H7 (cell line): ENCODE results near the gene RASA2. TPM values are rescaled to one million over a fixed set of nuclear protein-coding genes. Genes with fewer than 3 reads are reported as not detected.
"Not testable (repeated sequence)": the region's sequence is repeated elsewhere in the genome, so short reads cannot be mapped to it uniquely, and the experiment has no call there.

Experiments
- DNase-seq: peaks from one replicate; pipeline ENCODE4 v3.0.0; 2012
- H3K27me3 ChIP-seq: 2 replicates; pipeline ENCODE4 v1.6.0; 2011; ENCODE audit warnings: mild to moderate bottlenecking, low read length; ENCODE audit not compliant: control insufficient read depth, insufficient read depth
- H3K36me3 ChIP-seq: replicated peaks from 2 replicates; pipeline ENCODE4 v1.5.1; 2011; ENCODE audit warnings: low read length; ENCODE audit not compliant: control insufficient read depth, insufficient read depth
- H3K4me3 ChIP-seq: 2 replicates; pipeline ENCODE4 v1.5.1; 2011; ENCODE audit warnings: low read depth, mild to moderate bottlenecking, control low read depth, low read length, moderate library complexity; ENCODE audit not compliant: insufficient read depth
- total RNA-seq: library from RNA; depleted of rRNA; stranded (reverse); fragments of >200 nt; shearing (Covaris generic); gene quantifications from 2 replicates; pipeline ENCODE4 v1.2.3, GENCODE V29; 2014

RASA2 gene
- total RNA-seq, 1 experiment from 2014 or later, result 11.6 TPM

DNA sequence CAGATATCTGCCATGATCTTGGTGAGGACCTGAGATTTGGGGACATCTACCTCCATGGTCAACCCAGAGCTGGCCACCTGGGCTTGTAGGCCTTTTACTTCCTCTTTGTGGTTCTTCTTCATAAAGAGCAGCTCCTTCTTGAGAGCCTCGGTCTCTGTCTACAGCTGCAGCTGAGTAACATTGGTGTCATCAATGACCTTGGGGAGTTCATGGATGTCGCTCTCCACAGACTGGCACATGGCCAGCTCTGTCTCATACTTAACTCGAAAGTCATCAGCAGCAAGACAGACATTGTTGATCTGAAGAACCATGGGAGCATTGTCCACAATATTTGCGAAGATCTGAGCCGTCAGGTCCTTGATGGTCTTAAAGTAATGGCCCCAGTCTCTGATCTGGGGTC lies 15.7 kb upstream of the RASA2 start:
- H3K27me3 ChIP-seq, result no peaks in the 10 kb centered on the region
- H3K36me3 ChIP-seq, result no peaks in the 10 kb centered on the region
- no peak for DNase-seq

DNA sequence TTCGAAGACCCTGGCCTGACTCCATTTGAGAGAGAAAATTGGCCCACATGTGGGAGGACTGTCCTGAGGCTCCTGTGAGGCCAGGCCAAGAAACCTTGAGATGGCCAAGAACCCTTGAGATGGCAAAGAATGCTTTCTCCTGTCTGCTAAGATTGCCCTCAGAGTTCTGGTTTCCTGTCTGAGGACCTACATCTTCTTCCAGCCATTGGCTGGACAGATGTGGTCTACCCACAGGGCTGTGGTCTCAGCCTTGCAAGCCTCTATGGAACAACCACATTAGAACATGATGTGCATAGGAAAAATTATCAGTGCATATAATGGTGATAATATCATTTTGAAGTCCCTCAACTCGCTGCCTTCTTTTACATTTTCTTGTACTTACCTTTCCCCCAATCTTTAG lies 10.8 kb upstream of the RASA2 start:
- Histone ChIP-seq H3K27me3 (no peaks in the 10 kb centered on the region; the same call in 1 of the 2 replicates), H3K36me3 (no peaks in the 10 kb centered on the region), H3K4me3 (no peak overlapping the region)
- DNase-seq, result no peak

More for the DNA sequence above, 15.7 kb upstream of the RASA2 start:
- H3K4me3 ChIP-seq, result no peak overlapping the region

DNA sequence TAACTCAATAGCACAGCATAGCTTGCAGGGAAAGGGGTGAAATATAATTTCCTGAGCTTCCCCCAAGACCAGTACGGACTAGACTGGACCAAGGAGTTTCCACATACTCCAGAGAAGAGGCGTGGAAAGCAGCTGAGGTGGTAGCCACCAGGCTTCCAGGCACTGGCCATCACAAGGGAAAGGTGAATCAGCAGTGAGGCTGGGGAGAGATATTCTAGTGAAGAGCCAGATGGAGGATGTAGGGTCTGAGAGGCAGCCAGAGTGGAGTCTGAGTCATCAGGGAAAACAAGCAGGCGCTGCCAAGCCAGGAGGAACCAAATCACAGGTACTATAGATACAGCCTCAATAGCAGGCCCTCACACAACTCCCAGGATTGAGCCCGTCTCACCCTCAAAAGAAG lies 9.6 kb upstream of the RASA2 start:
- no peak for DNase-seq
- H3K36me3 ChIP-seq, result no peaks in the 10 kb centered on the region
- no peak overlapping the region for H3K4me3 ChIP-seq
- no peaks in the 10 kb centered on the region; the same call in 1 of the 2 replicates for H3K27me3 ChIP-seq

DNA sequence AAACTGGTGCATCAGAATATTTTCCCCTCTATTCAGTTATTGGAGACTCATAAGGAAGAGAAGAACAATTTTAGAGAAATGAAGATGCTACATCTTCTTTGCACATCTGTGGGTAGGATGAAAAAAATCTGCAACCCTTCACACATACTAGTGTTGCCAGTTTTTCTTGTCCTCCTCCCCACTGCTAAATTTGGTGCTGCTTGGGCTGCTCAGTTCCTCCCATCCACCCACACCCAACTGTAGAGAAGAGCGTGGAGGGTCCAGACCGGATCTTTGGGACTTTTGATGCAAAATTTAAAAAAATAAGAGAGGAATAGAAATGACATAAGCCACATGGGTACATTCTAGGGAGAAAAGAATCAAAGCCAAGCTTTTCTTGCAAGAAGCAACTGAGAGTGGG lies 8.7 kb upstream of the RASA2 start:
- no peak for DNase-seq
- no peaks in the 10 kb centered on the region; the same call in 1 of the 2 replicates for H3K27me3 ChIP-seq

DNA sequence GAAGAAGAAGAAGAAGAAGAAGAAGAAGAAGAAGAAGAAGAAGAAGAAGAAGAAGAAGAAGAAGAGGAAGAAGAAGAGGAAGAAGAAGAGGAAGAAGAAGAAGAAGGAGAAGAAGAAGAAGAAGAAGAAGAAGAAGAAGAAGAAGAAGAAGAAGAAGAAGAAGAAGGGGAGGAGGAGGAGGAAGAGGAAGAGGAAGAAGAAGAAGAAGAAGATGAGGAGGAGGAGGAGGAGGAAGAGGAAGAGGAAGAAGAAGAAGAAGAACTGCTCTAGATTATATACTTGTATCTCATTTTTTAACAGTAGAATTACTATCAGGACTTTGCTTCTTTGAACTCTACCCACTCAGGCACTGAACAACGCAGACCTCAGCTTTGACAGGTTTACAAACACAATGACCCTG lies 8.0 kb upstream of the RASA2 start:
- not testable (repeated sequence) for H3K4me3 ChIP-seq, DNase-seq, H3K36me3 ChIP-seq

More for the DNA sequence above, 8.7 kb upstream of the RASA2 start:
- H3K4me3 ChIP-seq, result no peak overlapping the region
- no peaks in the 10 kb centered on the region for H3K36me3 ChIP-seq

DNA sequence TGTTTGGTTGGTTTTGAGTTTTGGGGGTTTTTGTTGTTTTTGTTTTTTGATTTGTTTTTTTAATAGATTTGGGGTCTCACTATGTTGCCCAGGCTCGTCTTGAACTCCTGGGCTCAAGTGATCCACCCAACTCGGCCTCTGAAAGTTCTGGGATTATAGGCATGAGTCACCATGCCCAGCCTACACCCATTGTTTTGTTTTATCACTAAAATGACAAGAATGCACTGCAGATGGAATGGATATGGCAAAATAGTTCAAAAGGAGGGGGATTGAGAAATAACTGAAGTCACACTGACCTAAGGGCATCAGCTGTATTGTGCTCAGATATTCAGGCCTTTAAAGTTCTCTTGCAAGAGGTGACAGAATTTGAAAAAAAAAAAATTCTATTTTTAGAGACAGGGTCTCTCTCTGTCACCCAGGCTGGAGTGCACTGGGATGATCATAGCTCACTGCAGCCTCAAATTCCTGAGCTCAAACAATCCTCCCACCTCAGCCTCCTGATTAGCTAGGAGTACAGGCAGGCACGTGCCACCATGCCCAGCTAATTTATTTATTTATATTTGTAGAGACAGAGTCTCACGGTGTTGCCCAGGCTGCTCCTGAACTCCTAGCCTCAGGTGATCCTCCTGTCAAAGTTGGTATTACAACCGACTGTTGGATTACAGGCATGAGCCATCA lies 4.4 kb upstream of the RASA2 start:
- Histone ChIP-seq H3K36me3 (no peaks in the 10 kb centered on the region), H3K27me3 (no peaks in the 10 kb centered on the region; the same call in 1 of the 2 replicates), H3K4me3 (no peak overlapping the region)
- no peak for DNase-seq

More for the DNA sequence above, 8.0 kb upstream of the RASA2 start:
- H3K27me3 ChIP-seq, result not testable (repeated sequence)

DNA sequence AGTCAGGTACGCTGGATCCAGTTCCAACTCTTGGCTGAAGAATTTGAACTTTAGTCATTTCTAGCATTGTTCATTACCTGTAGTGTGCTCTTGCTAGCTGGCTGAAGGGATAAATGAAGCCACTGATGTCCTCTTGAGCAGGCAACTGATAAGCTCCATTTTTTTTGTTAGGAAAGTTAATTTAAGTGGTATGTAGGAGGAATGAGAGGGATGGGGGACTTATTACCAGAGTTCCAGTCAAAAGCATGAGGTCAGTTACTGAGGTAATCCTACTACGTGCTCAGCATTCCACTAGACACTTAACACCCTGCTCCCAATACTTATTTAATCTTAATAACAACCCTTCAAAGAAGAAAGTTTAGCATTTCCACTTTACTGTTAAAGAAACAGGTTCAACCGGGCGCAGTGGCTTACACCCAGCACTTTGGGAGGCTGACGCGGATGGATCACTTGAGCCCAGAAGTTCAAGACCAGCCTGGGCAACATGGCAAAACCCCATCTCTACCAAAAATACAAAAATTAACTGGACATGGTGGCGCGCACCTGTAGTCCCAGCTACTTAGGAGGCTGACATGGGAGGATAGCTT lies 2.0 kb upstream of the RASA2 start:
- H3K36me3 ChIP-seq, result no peaks in the 10 kb centered on the region
- DNase-seq, result no peak

DNA sequence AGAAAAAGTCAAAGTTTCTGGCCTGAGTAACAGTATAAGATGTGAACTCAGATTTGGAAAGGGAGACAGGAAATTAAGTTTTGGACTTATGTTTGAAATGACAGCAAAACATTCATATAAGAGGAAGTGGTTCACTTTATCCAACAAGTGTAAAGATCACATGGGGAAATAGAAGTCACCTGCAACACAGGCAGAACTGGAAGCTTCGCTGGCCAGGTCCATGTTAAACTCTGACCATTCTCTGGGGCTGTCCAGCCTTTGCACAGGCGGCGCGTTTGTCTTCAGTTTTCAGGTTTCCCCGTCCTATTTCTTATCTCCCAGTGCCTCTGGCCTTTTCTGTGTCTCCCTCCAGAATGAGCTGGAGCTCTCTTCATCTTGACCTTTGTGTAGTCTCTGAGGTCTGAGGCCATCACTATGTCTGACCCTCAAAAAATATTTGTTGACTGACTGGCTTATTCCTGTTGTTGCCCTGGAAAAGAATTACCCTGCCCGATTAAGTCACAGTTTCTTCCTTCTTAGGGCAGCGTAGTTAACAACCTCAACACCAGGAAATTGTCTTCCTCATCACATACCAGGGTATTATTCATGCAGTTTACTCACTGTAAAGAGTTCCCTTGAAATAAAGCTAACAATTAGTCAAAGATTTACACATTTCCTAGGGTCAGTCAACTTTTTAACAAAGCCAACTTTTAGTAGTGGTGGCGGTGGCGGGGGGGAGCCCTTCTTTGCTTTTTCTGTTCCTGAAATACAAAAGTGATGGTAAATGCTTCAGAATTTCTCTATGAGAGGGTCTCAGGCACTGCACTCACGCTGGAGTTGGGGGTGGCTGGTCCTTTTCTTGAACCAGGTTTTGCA lies 959 bp upstream of the RASA2 start:
- no peak for DNase-seq
- Histone ChIP-seq H3K27me3 (no peaks in the 10 kb centered on the region), H3K4me3 (peak overlapping the region; percentile 45), H3K36me3 (no peaks in the 10 kb centered on the region)

More for the DNA sequence above, 2.0 kb upstream of the RASA2 start:
- Histone ChIP-seq H3K4me3 (no peak overlapping the region), H3K27me3 (no peaks in the 10 kb centered on the region)

DNA sequence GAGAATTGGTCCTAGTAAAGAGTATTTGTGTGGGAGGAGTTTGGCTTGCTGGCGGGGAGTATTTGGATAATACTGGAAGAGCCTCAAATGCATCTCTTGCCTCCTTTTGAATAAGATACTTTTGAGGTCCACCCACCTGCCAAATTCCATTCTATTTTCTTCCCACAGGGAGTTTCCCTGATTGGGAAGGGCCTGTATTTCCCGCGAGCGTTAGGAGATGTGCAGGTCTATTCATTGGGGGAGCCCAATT lies 406 bp upstream of the RASA2 start:
- H3K4me3 ChIP-seq, result peak overlapping the region; percentile 45
- DNase-seq, result no peak
- no peaks in the 10 kb centered on the region for H3K27me3 ChIP-seq
- H3K36me3 ChIP-seq, result no peaks in the 10 kb centered on the region

DNA sequence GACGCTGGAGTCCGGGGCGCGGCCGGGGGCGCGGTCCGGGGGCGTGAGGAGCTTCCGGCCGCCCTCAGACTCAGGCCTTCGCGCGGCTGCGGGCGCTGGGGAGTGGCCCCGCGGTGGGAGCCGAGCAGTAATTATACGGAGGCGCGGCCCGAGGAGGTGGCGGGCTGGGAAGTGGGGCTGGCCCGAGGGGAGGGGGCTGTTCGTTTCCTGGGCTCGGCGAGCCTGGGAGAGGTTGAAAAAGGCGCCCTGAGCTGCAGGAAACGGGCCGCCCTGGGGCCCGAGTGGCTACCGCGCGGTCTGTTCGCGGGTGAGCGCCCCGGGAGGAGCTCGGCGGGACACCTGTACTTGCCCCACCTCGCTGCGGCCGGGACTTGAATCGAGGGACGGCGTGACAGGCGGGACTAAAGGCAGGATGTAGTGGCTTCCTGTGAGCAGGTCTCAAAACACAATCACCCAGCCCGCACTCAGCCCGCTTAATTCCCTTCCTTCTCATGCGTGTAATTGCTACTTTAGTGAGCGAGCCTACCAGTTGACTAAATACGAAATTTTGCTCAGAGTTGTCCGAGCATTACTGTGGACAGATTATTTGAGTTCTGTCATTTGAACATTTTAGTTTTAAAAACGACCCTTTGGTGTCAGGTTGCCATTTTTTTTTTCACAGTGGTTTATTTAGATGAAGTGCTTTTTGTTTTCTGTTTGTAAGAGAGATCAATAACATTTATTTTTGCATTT lies 860 bp downstream of the RASA2 start:
- Histone ChIP-seq H3K4me3 (peak overlapping the region; percentile 81), H3K27me3 (no peaks in the 10 kb centered on the region), H3K36me3 (no peaks in the 10 kb centered on the region)
- DNase-seq, result peak; percentile 89

DNA sequence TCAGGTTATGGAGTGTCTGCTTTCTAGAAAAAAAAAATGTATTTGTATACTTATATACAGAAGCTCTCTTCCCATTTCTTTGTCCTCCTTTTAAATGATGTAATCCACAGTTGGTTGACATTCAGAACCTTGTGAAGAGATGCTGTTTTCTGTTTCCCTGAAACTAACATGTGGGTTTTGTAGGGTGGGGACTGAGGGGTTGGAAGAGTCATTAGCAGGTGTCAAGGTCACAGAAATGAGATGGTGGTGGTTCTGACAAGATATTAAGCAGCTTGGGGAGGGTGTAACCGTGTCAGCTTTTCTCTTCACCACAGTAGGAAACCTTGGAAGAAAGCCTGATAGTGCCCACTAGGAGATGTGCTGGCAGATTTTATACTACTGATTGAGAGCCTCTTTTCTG lies 2.4 kb downstream of the RASA2 start:
- DNase-seq, result no peak
- Histone ChIP-seq H3K27me3 (no peaks in the 10 kb centered on the region), H3K4me3 (no peak overlapping the region), H3K36me3 (no peaks in the 10 kb centered on the region)

DNA sequence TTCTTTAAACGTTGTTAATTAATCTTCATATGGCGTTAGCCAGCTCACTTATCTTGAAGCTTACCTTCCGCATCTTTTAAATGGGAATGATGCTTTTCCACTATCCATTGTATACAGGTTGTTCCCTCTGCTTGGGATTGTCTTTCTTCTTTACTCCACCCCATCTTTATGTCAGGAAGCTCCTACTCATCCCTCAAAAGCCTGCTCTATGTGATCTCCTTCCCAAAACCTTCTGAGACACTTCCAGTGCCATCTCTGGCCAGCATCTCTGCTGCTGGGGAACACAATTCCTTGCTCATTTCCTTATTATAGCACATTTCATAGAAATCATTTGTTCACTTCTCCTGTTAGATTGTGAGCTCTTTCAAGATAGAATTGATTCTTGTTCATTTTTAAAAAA lies 4.3 kb downstream of the RASA2 start:
- DNase-seq, result no peak
- no peak overlapping the region for H3K4me3 ChIP-seq
- H3K36me3 ChIP-seq, result no peaks in the 10 kb centered on the region
- no peaks in the 10 kb centered on the region for H3K27me3 ChIP-seq

DNA sequence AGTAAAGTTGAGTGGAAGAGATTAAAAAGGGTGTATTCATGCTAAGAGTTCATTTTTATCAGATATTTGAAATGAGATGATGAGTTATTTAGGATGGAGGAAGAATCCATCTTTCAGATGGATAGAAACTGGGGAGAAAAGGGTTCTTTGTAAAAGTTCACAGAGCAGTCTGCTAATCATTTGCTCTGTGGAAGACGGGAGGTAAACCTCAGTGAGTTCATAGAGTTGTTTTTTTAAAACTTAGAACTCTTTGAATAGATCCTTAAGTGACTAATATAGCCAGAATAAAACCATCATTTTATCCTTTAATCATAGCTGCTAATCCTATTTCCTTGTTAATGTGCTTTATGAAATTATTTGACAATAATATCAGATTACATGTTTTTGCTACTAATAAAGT lies 5.1 kb downstream of the RASA2 start:
- DNase-seq, result no peak
- no peaks in the 10 kb centered on the region for H3K27me3 ChIP-seq
- no peaks in the 10 kb centered on the region for H3K36me3 ChIP-seq
- no peak overlapping the region for H3K4me3 ChIP-seq

DNA sequence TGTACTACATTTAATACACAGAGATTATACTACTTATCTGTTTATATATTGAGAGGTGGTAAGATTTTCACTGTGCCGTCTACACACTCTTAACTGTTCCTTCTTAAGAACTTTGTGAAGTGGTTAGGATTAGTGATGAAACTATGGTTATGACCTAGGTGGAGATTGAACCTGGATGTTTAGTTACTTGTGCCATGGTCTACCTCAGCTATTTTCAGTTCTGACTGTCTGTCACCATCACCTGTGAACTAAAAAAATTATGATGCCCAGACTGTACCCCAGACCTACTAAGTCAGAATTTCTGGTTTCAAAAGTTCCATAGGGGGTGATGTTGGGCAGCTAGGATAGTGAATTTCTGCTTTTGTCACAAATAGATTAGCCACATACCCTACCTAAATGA lies 6.4 kb downstream of the RASA2 start:
- Histone ChIP-seq H3K27me3 (no peaks in the 10 kb centered on the region), H3K4me3 (no peak overlapping the region), H3K36me3 (no peaks in the 10 kb centered on the region)
- no peak for DNase-seq
